Measurements from ENCODE around the gene SLC6A17. TPM values are rescaled to one million over a fixed set of nuclear protein-coding genes. Genes with fewer than 3 reads are reported as not detected.

Gene SLC6A17
- total RNA-seq, 2 donors from 2014 or later = 0.41 to 2.2 TPM

DNA sequence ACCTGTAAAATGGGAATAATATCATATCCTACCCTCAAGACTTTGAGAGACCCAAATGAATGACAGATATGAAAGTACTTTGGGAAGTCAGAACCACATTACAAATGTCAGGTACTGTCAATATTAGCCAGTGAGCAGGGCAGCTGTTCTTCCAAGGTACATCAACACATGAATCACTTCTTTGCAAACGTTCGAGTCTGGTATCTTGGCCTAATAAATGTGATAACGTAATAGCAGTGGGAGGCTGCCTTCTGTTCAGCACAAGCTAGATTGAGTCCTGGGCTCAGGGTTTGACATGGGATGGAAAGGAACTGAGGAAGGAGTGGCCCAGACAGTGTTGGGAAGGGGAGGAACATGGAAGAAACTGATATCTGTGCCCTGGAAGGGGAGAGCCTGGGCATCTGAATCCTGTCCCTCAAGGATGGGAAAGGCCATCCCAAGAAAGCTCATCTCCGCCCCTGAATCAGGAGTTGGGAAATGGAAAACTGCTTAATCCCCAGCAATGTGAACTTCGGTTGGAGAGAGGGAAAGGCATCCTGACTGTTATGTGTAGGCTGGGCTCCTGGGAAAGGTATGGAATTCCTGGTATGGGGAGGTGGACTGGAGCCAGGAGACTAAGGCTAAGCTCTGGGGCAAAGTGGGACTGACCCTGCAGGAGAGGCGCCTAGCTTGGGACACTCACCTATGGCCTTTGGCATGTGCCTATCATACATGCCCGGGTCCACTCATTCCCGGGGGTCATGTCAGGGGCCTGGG lies 74.1 kb downstream of the SLC6A17 start:
- Histone ChIP-seq H3K9me3 (no peaks in the 10 kb centered on the region), H3K27me3 (replicated peaks; ENCODE audit: insufficient read depth) (no peaks in the 10 kb centered on the region), H3K4me3 (no peak overlapping the region), H3K4me1 (replicated peaks) (no peaks in the 10 kb centered on the region), H3K36me3 (no peaks in the 10 kb centered on the region), H3K27ac (no peak overlapping the region)
- intact Hi-C loops (cut with DNase I) = no loop called here
- 79% methylated on average over 8 of the region's 8 CpGs for WGBS
- TF ChIP-seq POLR2A (IDR thresholded peaks at IDR 0.05) (no peak), POLR2AphosphoS5 (IDR thresholded peaks at IDR 0.05) (peak; percentile 60), CTCF (IDR thresholded peaks at IDR 0.05) (no peak)
- DNase-seq (ENCODE audit: low spot score) = no peak

GRCh38 chr1:110225212-110225611 lies 74.9 kb downstream of the SLC6A17 start:
- Histone ChIP-seq H3K4me1 (replicated peaks) (no peaks in the 10 kb centered on the region), H3K27me3 (replicated peaks; ENCODE audit: insufficient read depth) (no peaks in the 10 kb centered on the region), H3K4me3 (no peak overlapping the region), H3K9me3 (no peaks in the 10 kb centered on the region), H3K36me3 (no peaks in the 10 kb centered on the region), H3K27ac (no peak overlapping the region)
- TF ChIP-seq POLR2AphosphoS5 (IDR thresholded peaks at IDR 0.05) = no peak
- no peak for TF ChIP-seq CTCF (IDR thresholded peaks at IDR 0.05)
- no peak for TF ChIP-seq POLR2A (IDR thresholded peaks at IDR 0.05)
- DNase-seq (ENCODE audit: low spot score) = no peak
- 65% methylated on average over 7 of the region's 7 CpGs for WGBS
- intact Hi-C loops (cut with DNase I) = no loop called here

- no peak for TF ChIP-seq POLR2A (IDR thresholded peaks at IDR 0.05)
- no peak for TF ChIP-seq CTCF (IDR thresholded peaks at IDR 0.05)
- no peak for TF ChIP-seq POLR2AphosphoS5 (IDR thresholded peaks at IDR 0.05)
- WGBS = 95% methylated on average over 17 of the region's 18 CpGs
- intact Hi-C loops (cut with DNase I) = no loop called here
Observed at GRCh38 chr1:110225756-110226404, 75.6 kb downstream of the SLC6A17 start.

DNA sequence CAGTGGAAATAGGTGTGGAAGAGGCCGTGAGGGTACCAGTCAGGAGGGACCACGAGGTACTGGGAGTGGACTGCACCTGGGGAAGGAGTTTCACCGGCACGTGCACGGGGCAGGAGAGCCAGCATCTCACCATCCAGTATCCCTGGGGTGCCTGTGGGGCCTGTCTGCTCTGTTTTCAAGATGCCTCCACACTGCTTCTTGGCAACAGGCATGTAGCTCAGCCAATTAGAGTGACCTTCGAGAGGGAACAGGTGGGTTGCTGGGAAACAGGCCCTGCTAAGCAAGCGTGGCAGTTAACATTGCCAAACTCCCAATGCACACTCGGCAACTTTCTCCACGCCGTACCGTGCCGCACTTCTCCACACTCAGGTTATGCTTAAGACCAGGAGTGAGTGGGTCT lies 77.5 kb downstream of the SLC6A17 start:
- Histone ChIP-seq H3K4me1 (replicated peaks) (no peaks in the 10 kb centered on the region), H3K36me3 (no peaks in the 10 kb centered on the region), H3K27ac (no peak overlapping the region), H3K9me3 (no peaks in the 10 kb centered on the region), H3K27me3 (replicated peaks; ENCODE audit: insufficient read depth) (no peaks in the 10 kb centered on the region), H3K4me3 (no peak overlapping the region)
- 88% methylated on average over 12 of the region's 12 CpGs for WGBS
- TF ChIP-seq POLR2AphosphoS5 (IDR thresholded peaks at IDR 0.05) (no peak), POLR2A (IDR thresholded peaks at IDR 0.05) (no peak), CTCF (IDR thresholded peaks at IDR 0.05) (no peak)
- no peak for DNase-seq (ENCODE audit: low spot score)
- intact Hi-C loops (cut with DNase I) = no loop called here

More at GRCh38 chr1:110225756-110226404, 75.6 kb downstream of the SLC6A17 start:
- Histone ChIP-seq H3K27ac (no peak overlapping the region), H3K9me3 (no peaks in the 10 kb centered on the region), H3K4me3 (no peak overlapping the region), H3K27me3 (replicated peaks; ENCODE audit: insufficient read depth) (no peaks in the 10 kb centered on the region), H3K4me1 (replicated peaks) (no peaks in the 10 kb centered on the region), H3K36me3 (no peaks in the 10 kb centered on the region)
- no peak for DNase-seq (ENCODE audit: low spot score)

DNA sequence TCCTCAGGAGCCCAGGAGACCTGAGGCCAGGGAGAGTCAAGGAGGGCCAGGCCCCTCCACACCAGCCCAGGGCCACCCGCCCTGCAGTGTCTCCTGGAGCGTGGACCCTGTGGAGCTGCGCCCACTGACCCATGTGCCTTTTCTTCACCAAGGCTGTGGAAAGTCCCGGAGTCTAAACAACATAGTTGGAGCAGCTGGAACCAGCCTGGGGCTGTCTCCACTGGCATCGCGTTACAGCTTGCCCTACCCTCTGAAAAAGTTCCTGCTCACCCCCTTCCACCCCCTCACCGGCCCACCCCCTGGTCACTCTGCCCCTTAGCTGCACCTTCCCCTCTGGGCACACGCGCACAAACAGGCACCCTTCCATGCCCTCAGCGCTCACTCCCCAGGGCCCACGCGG lies 78.1 kb downstream of the SLC6A17 start:
- intact Hi-C loops (cut with DNase I) = no loop called here
- H3K9me3 ChIP-seq = no peaks in the 10 kb centered on the region
- no peaks in the 10 kb centered on the region for H3K4me1 ChIP-seq (replicated peaks)
- TF ChIP-seq POLR2AphosphoS5 (IDR thresholded peaks at IDR 0.05) = no peak
- no peak for TF ChIP-seq CTCF (IDR thresholded peaks at IDR 0.05)
- no peak for TF ChIP-seq POLR2A (IDR thresholded peaks at IDR 0.05)
- H3K36me3 ChIP-seq = no peaks in the 10 kb centered on the region
- H3K4me3 ChIP-seq = no peak overlapping the region
- 54% methylated on average over 11 of the region's 12 CpGs for WGBS
- no peak overlapping the region for H3K27ac ChIP-seq
- DNase-seq (ENCODE audit: low spot score) = no peak
- H3K27me3 ChIP-seq (replicated peaks; ENCODE audit: insufficient read depth) = no peaks in the 10 kb centered on the region

All from prostate gland (tissue), 2 donors.